ENCODE data around the gene PPP4R4. TPM values are rescaled to one million over a fixed set of nuclear protein-coding genes. Genes with fewer than 3 reads are reported as not detected.
"Not testable (repeated sequence)": the region's sequence is repeated elsewhere in the genome, so short reads cannot be mapped to it uniquely, and the experiment has no call there.

PPP4R4 gene
- polyA plus RNA-seq, 4 donors, result 0.03 to 0.13 TPM; not detected in 2

- Histone ChIP-seq H3K36me3 (ENCODE audit: control insufficient read depth in 3 of 3, insufficient read depth in 2 of 3, low read depth in 1 of 3, low read length in 3 of 3) (no peaks in the 10 kb centered on the region), H3K4me1 (ENCODE audit: control insufficient read depth in 3 of 3, insufficient read depth in 2 of 3, low read depth in 1 of 3, low read length in 2 of 3) (no peaks in the 10 kb centered on the region), H3K4me3 (ENCODE audit: low read depth in 1 of 3, low read length in 3 of 3) (no peak overlapping the region), H3K27ac (ENCODE audit: low read depth in 1 of 3, low read length in 2 of 3) (no peak overlapping the region), H3K9me3 (ENCODE audit: control insufficient read depth in 2 of 2, insufficient read depth in 1 of 2, low read depth in 1 of 2, low read length in 1 of 2) (no peaks in the 10 kb centered on the region), H3K27me3 (ENCODE audit: control insufficient read depth in 3 of 3, insufficient read depth in 3 of 3, low read length in 3 of 3) (no peaks in the 10 kb centered on the region)
- FAIRE-seq (no peak), DNase-seq (no peak)
These were observed 62.9 kb downstream of the PPP4R4 start for GRCh38 chr14:94237046-94237445.

GRCh38 chr14:94237983-94238382 is 63.9 kb downstream of the PPP4R4 start:
- no peaks in the 10 kb centered on the region for H3K27me3 ChIP-seq (ENCODE audit: control insufficient read depth in 3 of 3, insufficient read depth in 3 of 3, low read length in 3 of 3)

GRCh38 chr14:94239406-94239805 is 65.3 kb downstream of the PPP4R4 start:
- H3K27ac ChIP-seq (ENCODE audit: low read depth in 1 of 3, low read length in 2 of 3), result no peak overlapping the region
- WGBS, 3 donors, result 91 to 94% (median 91%) methylated on average over 2 of the region's 2 CpGs
- no peaks in the 10 kb centered on the region for H3K27me3 ChIP-seq (ENCODE audit: control insufficient read depth in 3 of 3, insufficient read depth in 3 of 3, low read length in 3 of 3)
- H3K36me3 ChIP-seq (ENCODE audit: control insufficient read depth in 3 of 3, insufficient read depth in 2 of 3, low read depth in 1 of 3, low read length in 3 of 3), result no peaks in the 10 kb centered on the region
- no peaks in the 10 kb centered on the region for H3K9me3 ChIP-seq (ENCODE audit: control insufficient read depth in 2 of 2, insufficient read depth in 1 of 2, low read depth in 1 of 2, low read length in 1 of 2)
- H3K4me1 ChIP-seq (ENCODE audit: control insufficient read depth in 3 of 3, insufficient read depth in 2 of 3, low read depth in 1 of 3, low read length in 2 of 3), result no peaks in the 10 kb centered on the region
- DNase-seq (no peak), FAIRE-seq (no peak)
- no peak overlapping the region for H3K4me3 ChIP-seq (ENCODE audit: low read depth in 1 of 3, low read length in 3 of 3)

More at GRCh38 chr14:94237983-94238382, 63.9 kb downstream of the PPP4R4 start:
- H3K36me3 ChIP-seq (ENCODE audit: control insufficient read depth in 3 of 3, insufficient read depth in 2 of 3, low read depth in 1 of 3, low read length in 3 of 3), result no peaks in the 10 kb centered on the region
- no peak overlapping the region for H3K27ac ChIP-seq (ENCODE audit: low read depth in 1 of 3, low read length in 2 of 3)
- FAIRE-seq, result no peak
- no peak overlapping the region for H3K4me3 ChIP-seq (ENCODE audit: low read depth in 1 of 3, low read length in 3 of 3)
- WGBS, 3 donors, result 53 to 77% (median 60%) methylated on average over 4 of the region's 4 CpGs
- DNase-seq, result no peak
- no peaks in the 10 kb centered on the region for H3K4me1 ChIP-seq (ENCODE audit: control insufficient read depth in 3 of 3, insufficient read depth in 2 of 3, low read depth in 1 of 3, low read length in 2 of 3)
- H3K9me3 ChIP-seq (ENCODE audit: control insufficient read depth in 2 of 2, insufficient read depth in 1 of 2, low read depth in 1 of 2, low read length in 1 of 2), result no peaks in the 10 kb centered on the region

- H3K27me3 ChIP-seq (ENCODE audit: control insufficient read depth in 3 of 3, insufficient read depth in 3 of 3, low read length in 3 of 3), result no peaks in the 10 kb centered on the region
- no peak for FAIRE-seq
- H3K36me3 ChIP-seq (ENCODE audit: control insufficient read depth in 3 of 3, insufficient read depth in 2 of 3, low read depth in 1 of 3, low read length in 3 of 3), result no peaks in the 10 kb centered on the region
- WGBS, 3 donors, result 82 to 97% (median 89%) methylated on average over 2 of the region's 2 CpGs
- H3K27ac ChIP-seq (ENCODE audit: low read depth in 1 of 3, low read length in 2 of 3), result no peak overlapping the region
- no peaks in the 10 kb centered on the region for H3K9me3 ChIP-seq (ENCODE audit: control insufficient read depth in 2 of 2, insufficient read depth in 1 of 2, low read depth in 1 of 2, low read length in 1 of 2)
- no peak overlapping the region for H3K4me3 ChIP-seq (ENCODE audit: low read depth in 1 of 3, low read length in 3 of 3)
- H3K4me1 ChIP-seq (ENCODE audit: control insufficient read depth in 3 of 3, insufficient read depth in 2 of 3, low read depth in 1 of 3, low read length in 2 of 3), result no peaks in the 10 kb centered on the region
- DNase-seq, result no peak
These were observed 70.1 kb downstream of the PPP4R4 start for GRCh38 chr14:94244182-94244581.

- H3K9me3 ChIP-seq (ENCODE audit: control insufficient read depth in 2 of 2, insufficient read depth in 1 of 2, low read depth in 1 of 2, low read length in 1 of 2); FAIRE-seq; H3K27ac ChIP-seq (ENCODE audit: low read depth in 1 of 3, low read length in 2 of 3); DNase-seq; H3K4me3 ChIP-seq (ENCODE audit: low read depth in 1 of 3, low read length in 3 of 3); H3K36me3 ChIP-seq (ENCODE audit: control insufficient read depth in 3 of 3, insufficient read depth in 2 of 3, low read depth in 1 of 3, low read length in 3 of 3); H3K27me3 ChIP-seq (ENCODE audit: control insufficient read depth in 3 of 3, insufficient read depth in 3 of 3, low read length in 3 of 3); H3K4me1 ChIP-seq (ENCODE audit: control insufficient read depth in 3 of 3, insufficient read depth in 2 of 3, low read depth in 1 of 3, low read length in 2 of 3): not testable (repeated sequence)
- WGBS, 3 donors, result 67 to 82% (median 73%) methylated on average over 3 of the region's 3 CpGs
These were observed 90.1 kb downstream of the PPP4R4 start for GRCh38 chr14:94264195-94264594.

GRCh38 chr14:94267352-94267751 is 93.2 kb downstream of the PPP4R4 start:
- no peaks in the 10 kb centered on the region for H3K4me1 ChIP-seq (ENCODE audit: control insufficient read depth in 3 of 3, insufficient read depth in 2 of 3, low read depth in 1 of 3, low read length in 2 of 3)
- H3K27ac ChIP-seq (ENCODE audit: low read depth in 1 of 3, low read length in 2 of 3), result no peak overlapping the region
- no peak overlapping the region for H3K4me3 ChIP-seq (ENCODE audit: low read depth in 1 of 3, low read length in 3 of 3)
- FAIRE-seq (no peak), DNase-seq (no peak)
- no peaks in the 10 kb centered on the region for H3K36me3 ChIP-seq (ENCODE audit: control insufficient read depth in 3 of 3, insufficient read depth in 2 of 3, low read depth in 1 of 3, low read length in 3 of 3)
- H3K27me3 ChIP-seq (ENCODE audit: control insufficient read depth in 3 of 3, insufficient read depth in 3 of 3, low read length in 3 of 3), result no peaks in the 10 kb centered on the region
- H3K9me3 ChIP-seq (ENCODE audit: control insufficient read depth in 2 of 2, insufficient read depth in 1 of 2, low read depth in 1 of 2, low read length in 1 of 2), result no peaks in the 10 kb centered on the region
- 47 to 93% (median 65%) methylated on average over 1 of the region's 1 CpG for WGBS, 3 donors

- 76 to 79% (median 79%) methylated on average over 7 of the region's 7 CpGs for WGBS, 3 donors
- DNase-seq; H3K4me3 ChIP-seq (ENCODE audit: low read depth in 1 of 3, low read length in 3 of 3); H3K27ac ChIP-seq (ENCODE audit: low read depth in 1 of 3, low read length in 2 of 3); FAIRE-seq; H3K36me3 ChIP-seq (ENCODE audit: control insufficient read depth in 3 of 3, insufficient read depth in 2 of 3, low read depth in 1 of 3, low read length in 3 of 3); H3K4me1 ChIP-seq (ENCODE audit: control insufficient read depth in 3 of 3, insufficient read depth in 2 of 3, low read depth in 1 of 3, low read length in 2 of 3); H3K27me3 ChIP-seq (ENCODE audit: control insufficient read depth in 3 of 3, insufficient read depth in 3 of 3, low read length in 3 of 3); H3K9me3 ChIP-seq (ENCODE audit: control insufficient read depth in 2 of 2, insufficient read depth in 1 of 2, low read depth in 1 of 2, low read length in 1 of 2): not testable (repeated sequence)
These were observed 94.5 kb downstream of the PPP4R4 start for GRCh38 chr14:94268582-94268981.

GRCh38 chr14:94269156-94269555 is 95.0 kb downstream of the PPP4R4 start:
- WGBS, 3 donors, result 59 to 77% (median 75%) methylated on average over 10 of the region's 10 CpGs
- Histone ChIP-seq H3K9me3 (ENCODE audit: control insufficient read depth in 2 of 2, insufficient read depth in 1 of 2, low read depth in 1 of 2, low read length in 1 of 2) (no peaks in the 10 kb centered on the region), H3K27ac (ENCODE audit: low read depth in 1 of 3, low read length in 2 of 3) (no peak overlapping the region), H3K4me3 (ENCODE audit: low read depth in 1 of 3, low read length in 3 of 3) (no peak overlapping the region), H3K4me1 (ENCODE audit: control insufficient read depth in 3 of 3, insufficient read depth in 2 of 3, low read depth in 1 of 3, low read length in 2 of 3) (no peaks in the 10 kb centered on the region), H3K36me3 (ENCODE audit: control insufficient read depth in 3 of 3, insufficient read depth in 2 of 3, low read depth in 1 of 3, low read length in 3 of 3) (no peaks in the 10 kb centered on the region), H3K27me3 (ENCODE audit: control insufficient read depth in 3 of 3, insufficient read depth in 3 of 3, low read length in 3 of 3) (peaks cover 0 to 2% (median 0%) of the 10 kb centered on the region in 3 donors)
- DNase-seq (no peak), FAIRE-seq (no peak)

- not testable (repeated sequence) for FAIRE-seq; H3K36me3 ChIP-seq (ENCODE audit: control insufficient read depth in 3 of 3, insufficient read depth in 2 of 3, low read depth in 1 of 3, low read length in 3 of 3); H3K4me3 ChIP-seq (ENCODE audit: low read depth in 1 of 3, low read length in 3 of 3); H3K27me3 ChIP-seq (ENCODE audit: control insufficient read depth in 3 of 3, insufficient read depth in 3 of 3, low read length in 3 of 3); H3K9me3 ChIP-seq (ENCODE audit: control insufficient read depth in 2 of 2, insufficient read depth in 1 of 2, low read depth in 1 of 2, low read length in 1 of 2); H3K4me1 ChIP-seq (ENCODE audit: control insufficient read depth in 3 of 3, insufficient read depth in 2 of 3, low read depth in 1 of 3, low read length in 2 of 3)
- 33 to 64% (median 41%) methylated on average over 11 of the region's 11 CpGs for WGBS, 3 donors
- peak; percentile 75 to 88 for DNase-seq
- H3K27ac ChIP-seq (ENCODE audit: low read depth in 1 of 3, low read length in 2 of 3), result peak overlapping the region in 1 of 3 donors; percentile 77
These were observed 102.9 kb downstream of the PPP4R4 start for GRCh38 chr14:94276898-94277561.
